ENCODE measurements around the gene PSMA3. TPM values are rescaled to one million over a fixed set of nuclear protein-coding genes. Genes with fewer than 3 reads are reported as not detected.
A peak's percentile ranks its signal among the peaks of the same experiment; 100 is the strongest.

PSMA3 gene
- total RNA-seq, 2 donors from 2014 or later: 78.9 to 85.3 TPM

GRCh38 chr14:58238252-58239243 lies 6.1 kb upstream of the PSMA3 start:
- Histone ChIP-seq H3K4me1 (peaks cover 0 to 12% of the 10 kb centered on the region in 2 donors), H3K4me3 (peak overlapping the region; percentile 59 to 61), H3K36me3 (peaks cover under 1% of the 10 kb centered on the region), H3K27ac (peak overlapping the region; percentile 82 to 84), H3K27me3 (no peaks in the 10 kb centered on the region), H3K9me3 (no peaks in the 10 kb centered on the region)
- TF ChIP-seq CTCF (IDR thresholded peaks at IDR 0.05): no peak
- no peak for DNase-seq (ENCODE audit: low spot score)

GRCh38 chr14:58239244-58240195 lies 5.1 kb upstream of the PSMA3 start:
- peaks cover 0 to 15% of the 10 kb centered on the region in 2 donors for H3K4me1 ChIP-seq
- H3K36me3 ChIP-seq: no peaks in the 10 kb centered on the region
- H3K27me3 ChIP-seq: no peaks in the 10 kb centered on the region
- H3K9me3 ChIP-seq: no peaks in the 10 kb centered on the region
- H3K4me3 ChIP-seq: peak overlapping the region; percentile 59 to 61
- TF ChIP-seq CTCF (IDR thresholded peaks at IDR 0.05): no peak
- peak overlapping the region; percentile 82 to 84 for H3K27ac ChIP-seq
- DNase-seq (ENCODE audit: low spot score): peak; percentile 80

GRCh38 chr14:58243790-58244555 lies 670 bp upstream of the PSMA3 start:
- TF ChIP-seq CTCF (IDR thresholded peaks at IDR 0.05): no peak
- Histone ChIP-seq H3K4me3 (peak overlapping the region; percentile 76 to 78), H3K27me3 (no peaks in the 10 kb centered on the region), H3K4me1 (peaks cover 0 to 34% of the 10 kb centered on the region in 2 donors), H3K27ac (peak overlapping the region; percentile 95), H3K36me3 (peaks cover 3% of the 10 kb centered on the region), H3K9me3 (no peaks in the 10 kb centered on the region)
- no peak for DNase-seq (ENCODE audit: low spot score)

- peak overlapping the region; percentile 95 for H3K27ac ChIP-seq
- no peak for TF ChIP-seq CTCF (IDR thresholded peaks at IDR 0.05)
- no peak for DNase-seq (ENCODE audit: low spot score)
- H3K9me3 ChIP-seq: no peaks in the 10 kb centered on the region
- peaks cover 0 to 34% of the 10 kb centered on the region in 2 donors for H3K4me1 ChIP-seq
- no peaks in the 10 kb centered on the region for H3K27me3 ChIP-seq
- H3K4me3 ChIP-seq: peak overlapping the region; percentile 76 to 78
- peaks cover 17% of the 10 kb centered on the region for H3K36me3 ChIP-seq
These were observed 919 bp downstream of the PSMA3 start for GRCh38 chr14:58245562-58245961.

- no peaks in the 10 kb centered on the region for H3K27me3 ChIP-seq
- H3K4me1 ChIP-seq: peaks cover 0 to 27% of the 10 kb centered on the region in 2 donors
- H3K9me3 ChIP-seq: no peaks in the 10 kb centered on the region
- DNase-seq (ENCODE audit: low spot score): no peak
- H3K36me3 ChIP-seq: peaks cover 52% of the 10 kb centered on the region
- TF ChIP-seq CTCF (IDR thresholded peaks at IDR 0.05): no peak
- H3K4me3 ChIP-seq: no peak overlapping the region
- H3K27ac ChIP-seq: no peak overlapping the region
These were observed 5.0 kb downstream of the PSMA3 start for GRCh38 chr14:58249611-58250010.
